Measurements from ENCODE around the gene ZRANB3.
"Not testable (repeated sequence)": the region's sequence is repeated elsewhere in the genome, so short reads cannot be mapped to it uniquely, and the experiment has no call there.

The ZRANB3 gene

GRCh38 chr2:135096665-135097446 lies 434.2 kb downstream of the ZRANB3 start:
- TF ChIP-seq CTCF (IDR thresholded peaks at IDR 0.05; ENCODE audit: low read length, missing control alignments): no peak
- no peak overlapping the region for H3K4me3 ChIP-seq (replicated peaks; ENCODE audit: low read depth, low read length)
- DNase-seq (ENCODE audit: low read depth): peak; percentile 39

- no peak for TF ChIP-seq CTCF (IDR thresholded peaks at IDR 0.05; ENCODE audit: low read length, missing control alignments)
- no peak for DNase-seq (ENCODE audit: low read depth)
- H3K4me3 ChIP-seq (replicated peaks; ENCODE audit: low read depth, low read length): no peak overlapping the region
Measured at GRCh38 chr2:135095591-135095990, 435.4 kb downstream of the ZRANB3 start.

GRCh38 chr2:135094508-135094907 lies 436.5 kb downstream of the ZRANB3 start:
- no peak for TF ChIP-seq CTCF (IDR thresholded peaks at IDR 0.05; ENCODE audit: low read length, missing control alignments)
- H3K4me3 ChIP-seq (replicated peaks; ENCODE audit: low read depth, low read length): no peak overlapping the region
- DNase-seq (ENCODE audit: low read depth): no peak

- no peak overlapping the region for H3K4me3 ChIP-seq (replicated peaks; ENCODE audit: low read depth, low read length)
- TF ChIP-seq CTCF (IDR thresholded peaks at IDR 0.05; ENCODE audit: low read length, missing control alignments): no peak
- no peak for DNase-seq (ENCODE audit: low read depth)
Measured at GRCh38 chr2:135093670-135094330, 437.2 kb downstream of the ZRANB3 start.

GRCh38 chr2:135093193-135093592 lies 437.8 kb downstream of the ZRANB3 start:
- no peak overlapping the region for H3K4me3 ChIP-seq (replicated peaks; ENCODE audit: low read depth, low read length)
- no peak for TF ChIP-seq CTCF (IDR thresholded peaks at IDR 0.05; ENCODE audit: low read length, missing control alignments)
- no peak for DNase-seq (ENCODE audit: low read depth)

GRCh38 chr2:135091681-135092080 lies 439.3 kb downstream of the ZRANB3 start:
- H3K4me3 ChIP-seq (replicated peaks; ENCODE audit: low read depth, low read length): no peak overlapping the region
- TF ChIP-seq CTCF (IDR thresholded peaks at IDR 0.05; ENCODE audit: low read length, missing control alignments): no peak
- DNase-seq (ENCODE audit: low read depth): no peak

- not testable (repeated sequence) for DNase-seq (ENCODE audit: low read depth)
Measured at GRCh38 chr2:135089597-135089996, 441.4 kb downstream of the ZRANB3 start.

More at GRCh38 chr2:135089597-135089996, 441.4 kb downstream of the ZRANB3 start:
- H3K4me3 ChIP-seq (replicated peaks; ENCODE audit: low read depth, low read length): not testable (repeated sequence)

Data from fibroblast of pulmonary artery (primary cell).